GM18909 (cell line): Measurements from ENCODE around the gene IFI27L1.
"Not testable (repeated sequence)": the region's sequence is repeated elsewhere in the genome, so short reads cannot be mapped to it uniquely, and the experiment has no call there.

Experiments used
- ATAC-seq: cut with Tn5 transposase; IDR thresholded peaks from one replicate; pipeline ENCODE4 v1.9.1; 2021; ENCODE audit warnings: mild to moderate bottlenecking; ENCODE audit not compliant: unreplicated experiment, poor library complexity

The IFI27L1 gene

GRCh38 chr14:94047581-94047980 is 33.5 kb upstream of the IFI27L1 start:
- ATAC-seq: no peak

- ATAC-seq: no peak
These were observed 32.2 kb upstream of the IFI27L1 start for GRCh38 chr14:94048691-94049624.

DNA sequence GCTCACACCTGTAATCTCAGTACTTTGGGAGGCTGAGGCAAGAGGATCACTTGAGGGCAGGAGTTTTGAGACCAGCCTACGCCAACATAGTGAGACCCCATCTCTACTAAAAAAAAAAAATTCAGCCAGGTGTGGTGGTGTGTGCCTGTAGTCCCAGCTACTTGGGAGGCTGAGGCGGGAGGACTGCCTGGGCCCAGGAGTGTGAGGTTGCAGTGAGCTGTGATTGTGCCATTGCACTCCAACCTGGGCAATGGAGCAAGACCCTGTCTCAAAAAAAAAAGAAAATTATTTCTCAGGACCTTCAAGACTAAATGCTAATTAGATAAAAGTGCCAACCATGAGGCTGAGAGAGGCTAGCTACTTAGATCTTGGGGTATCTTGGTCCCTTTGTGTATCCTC is 31.5 kb upstream of the IFI27L1 start:
- no peak for ATAC-seq

DNA sequence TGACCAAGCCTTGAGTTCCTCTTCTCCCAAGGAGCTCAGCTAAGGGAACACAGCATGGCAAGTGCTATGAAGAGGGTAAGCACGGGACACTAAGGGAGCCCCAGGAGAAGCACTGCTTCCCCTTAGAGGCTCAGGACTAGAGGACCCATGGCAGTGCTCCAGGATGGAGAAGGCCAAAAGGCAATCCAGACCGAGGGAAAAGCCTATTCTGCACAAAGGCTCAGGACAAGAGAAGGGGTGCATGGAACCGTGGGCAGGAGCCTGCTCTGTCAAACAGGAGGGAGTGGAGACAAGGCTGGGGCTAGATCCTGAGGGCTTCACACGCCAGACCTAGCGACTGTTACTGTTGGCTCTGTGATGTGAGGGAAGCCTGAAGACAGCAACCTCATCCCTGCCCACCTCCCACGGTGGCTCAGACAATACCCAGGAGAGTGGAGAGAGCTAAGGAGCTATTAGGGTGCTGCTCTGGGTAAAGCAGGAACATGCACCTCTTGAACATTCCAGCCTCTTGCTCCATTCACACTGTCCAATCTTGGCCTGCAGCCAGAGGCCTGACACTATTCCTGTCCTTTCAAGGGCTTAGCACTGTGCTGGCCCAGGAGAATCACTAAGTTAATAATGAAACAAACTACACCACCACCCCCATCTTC is 30.8 kb upstream of the IFI27L1 start:
- no peak for ATAC-seq

DNA sequence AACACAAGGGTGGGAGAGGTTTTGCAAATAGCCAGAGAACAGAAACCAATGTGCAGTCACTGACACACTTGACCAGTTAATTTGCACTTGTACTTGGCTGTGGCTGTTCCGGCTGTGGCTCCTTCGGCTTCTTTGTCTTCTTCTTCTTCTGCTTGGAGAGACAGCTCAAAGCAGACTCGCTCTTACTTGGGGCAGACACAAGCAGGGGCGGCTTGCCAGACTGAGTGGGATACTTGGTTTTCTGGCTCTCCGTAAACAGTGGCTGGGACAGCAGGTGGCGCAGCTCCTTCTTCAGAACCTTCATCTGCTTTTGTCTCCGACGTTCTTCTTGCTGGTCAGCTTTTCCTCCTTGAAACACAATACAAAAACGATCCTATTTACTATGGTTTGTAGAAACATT is 30.0 kb upstream of the IFI27L1 start:
- no peak for ATAC-seq

GRCh38 chr14:94051779-94052178 is 29.3 kb upstream of the IFI27L1 start:
- ATAC-seq: no peak

DNA sequence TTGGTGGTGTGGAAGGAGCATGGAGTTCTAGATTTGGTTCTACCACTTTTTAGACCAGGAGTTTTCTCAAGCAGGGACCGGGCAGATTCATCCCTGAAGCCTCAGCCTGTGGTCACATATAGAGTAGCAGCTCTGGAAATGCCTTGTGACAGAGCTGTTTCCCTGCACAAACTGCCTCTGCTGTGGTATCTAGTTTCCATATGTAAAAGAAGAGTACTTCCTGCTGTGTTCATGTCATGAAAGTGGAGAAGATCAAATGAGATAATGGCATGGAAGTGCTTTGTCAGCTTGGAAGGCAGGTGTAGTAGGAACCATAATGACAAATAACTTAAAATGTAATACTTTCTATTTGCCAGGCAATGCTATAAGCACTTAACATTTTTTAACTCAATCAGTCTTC is 28.9 kb upstream of the IFI27L1 start:
- no peak for ATAC-seq

GRCh38 chr14:94052662-94053061 is 28.4 kb upstream of the IFI27L1 start:
- ATAC-seq: no peak

GRCh38 chr14:94054401-94054800 is 26.7 kb upstream of the IFI27L1 start:
- ATAC-seq: no peak

GRCh38 chr14:94054936-94055335 is 26.2 kb upstream of the IFI27L1 start:
- no peak for ATAC-seq

GRCh38 chr14:94056579-94057308 is 24.4 kb upstream of the IFI27L1 start:
- peak; percentile 90 for ATAC-seq

DNA sequence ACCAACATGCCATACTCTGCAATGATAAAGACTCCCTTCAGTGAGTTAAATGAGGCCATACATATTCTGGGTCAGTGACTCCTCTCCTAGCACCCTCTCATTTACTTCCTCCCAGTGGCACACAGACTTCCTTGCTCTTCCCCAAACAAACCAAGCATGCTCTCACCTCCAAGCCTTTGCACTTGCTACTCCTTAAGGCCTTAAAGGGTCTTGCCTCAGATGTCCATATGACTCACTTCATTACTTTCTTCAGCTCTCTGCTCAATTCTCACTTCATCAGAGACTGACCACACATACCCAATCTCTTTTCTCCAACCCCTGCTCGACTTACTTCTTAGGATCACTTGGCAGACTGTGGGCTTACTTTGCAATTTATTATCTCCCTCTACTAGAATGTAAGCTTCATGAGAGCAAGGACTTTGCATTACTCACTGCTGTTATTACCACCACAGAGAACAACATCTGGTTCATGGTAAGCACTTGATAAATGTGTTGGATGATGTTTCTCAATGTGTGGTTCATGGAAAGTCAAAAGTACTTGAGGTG is 22.9 kb upstream of the IFI27L1 start:
- ATAC-seq: no peak

GRCh38 chr14:94058674-94059138 is 22.4 kb upstream of the IFI27L1 start:
- no peak for ATAC-seq

- ATAC-seq: no peak
These were observed 21.1 kb upstream of the IFI27L1 start for GRCh38 chr14:94059998-94060397.

DNA sequence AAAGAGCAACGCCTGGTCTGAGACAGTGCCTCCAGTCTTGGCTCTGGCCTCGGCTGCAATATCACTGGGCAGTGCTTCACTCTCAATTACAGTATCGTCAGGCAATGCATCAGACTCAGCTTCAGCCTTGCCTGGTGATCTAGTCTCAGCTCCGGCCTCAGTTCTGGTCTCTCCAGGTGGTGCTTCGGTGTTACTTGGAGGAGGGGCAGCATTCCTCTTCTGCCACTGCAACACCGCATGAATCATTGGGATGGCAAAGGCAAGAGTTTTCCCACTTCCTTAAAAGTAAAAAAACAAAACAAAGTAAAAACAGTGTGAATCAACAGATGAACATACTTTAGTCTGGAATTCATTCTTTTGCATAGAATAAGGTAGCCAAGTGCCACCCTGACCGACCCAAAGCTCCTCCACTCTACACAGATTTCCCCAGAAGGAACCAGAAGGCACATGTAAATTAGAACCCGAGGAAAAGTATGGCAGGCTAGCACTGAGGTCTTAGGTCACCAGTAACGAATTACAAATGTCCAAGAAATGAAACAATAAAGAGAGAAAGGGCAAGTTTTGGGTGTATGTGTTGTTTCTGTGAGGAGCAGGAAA is 18.7 kb upstream of the IFI27L1 start:
- ATAC-seq: no peak

- ATAC-seq: no peak
These were observed 14.9 kb upstream of the IFI27L1 start for GRCh38 chr14:94066089-94066676.

DNA sequence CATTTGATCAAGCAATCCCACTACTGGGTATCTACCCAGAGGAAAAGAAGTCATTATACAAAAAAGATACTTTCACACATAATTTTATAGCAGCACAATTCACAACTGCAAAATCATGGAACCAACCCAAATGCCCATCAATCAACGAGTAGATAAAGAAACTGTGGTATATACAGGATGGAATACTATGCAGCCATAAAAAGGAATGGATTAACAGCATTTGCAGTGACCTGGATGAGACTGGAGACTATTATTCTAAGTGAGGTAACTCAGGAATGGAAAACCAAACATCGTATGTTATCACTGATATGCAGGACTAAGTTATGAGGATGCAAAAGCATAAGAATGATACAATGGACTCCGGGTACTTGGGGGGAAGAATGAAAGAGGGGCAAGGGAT is 9.0 kb upstream of the IFI27L1 start:
- not testable (repeated sequence) for ATAC-seq

DNA sequence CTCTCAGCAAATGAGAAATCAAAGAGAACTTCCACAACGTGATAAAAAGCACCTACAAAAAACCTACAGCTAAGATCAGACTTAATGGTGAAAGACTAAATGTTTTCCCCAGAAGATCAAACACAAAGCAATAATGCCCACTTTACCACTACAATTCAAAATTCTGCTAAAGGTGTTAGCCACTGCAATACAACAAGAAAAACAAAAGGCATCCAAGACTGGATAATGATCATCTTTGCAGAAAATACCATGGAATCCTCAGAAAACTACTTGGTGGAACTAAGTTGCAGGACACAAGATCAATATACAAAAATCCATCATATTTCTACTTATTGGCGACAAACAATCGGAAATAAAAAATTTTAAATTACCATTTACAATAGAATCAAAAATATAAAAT is 6.6 kb upstream of the IFI27L1 start:
- ATAC-seq: no peak

DNA sequence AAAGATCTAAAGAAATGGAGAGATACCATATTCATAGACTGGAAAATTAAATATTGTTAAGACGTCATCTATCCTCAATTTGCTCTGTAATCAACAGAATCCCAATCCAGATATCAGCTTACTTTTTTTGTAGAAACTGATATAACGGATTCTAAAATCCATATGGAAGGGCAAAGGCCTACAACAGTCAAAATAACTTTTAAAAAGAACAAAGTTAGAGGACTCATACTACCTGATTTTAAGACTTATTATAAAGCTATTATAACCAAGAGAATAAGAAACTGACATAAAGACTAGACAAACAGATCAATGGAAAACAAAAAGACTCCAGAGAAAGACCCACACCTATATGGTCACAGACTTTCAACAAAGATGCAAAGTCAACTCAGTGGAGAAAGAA is 6.1 kb upstream of the IFI27L1 start:
- no peak for ATAC-seq
